ENCODE measurements around the gene PRPSAP1. TPM values are rescaled to one million over a fixed set of nuclear protein-coding genes. Genes with fewer than 3 reads are reported as not detected.
"Not testable (repeated sequence)": the region's sequence is repeated elsewhere in the genome, so short reads cannot be mapped to it uniquely, and the experiment has no call there.

The PRPSAP1 gene
- total and polyA plus RNA-seq, 12 donors = 26.0 to 79.3 (median 43.1) TPM

DNA sequence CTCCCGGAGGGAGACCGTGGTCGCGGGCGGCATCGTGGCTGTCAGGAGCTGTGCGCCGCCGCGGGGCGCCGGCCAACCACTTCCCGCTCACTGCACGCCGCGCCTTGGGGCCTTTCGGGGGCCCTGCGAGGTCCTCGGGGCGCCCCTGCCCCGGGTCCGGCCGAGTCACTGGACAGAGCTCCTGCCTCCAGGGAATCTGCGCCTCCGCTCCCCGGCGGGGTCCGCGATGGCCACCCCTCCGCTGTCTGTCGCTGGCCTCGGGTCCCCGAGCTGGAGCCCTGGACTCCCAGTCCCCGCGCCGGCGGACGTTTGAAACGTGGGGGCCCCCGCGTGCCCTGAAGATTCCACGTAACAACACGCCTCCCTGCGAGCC, 45.8 kb downstream of the PRPSAP1 start, which contains the start of gene QRICH2:
QRICH2 (minus strand) TSS at position 311 of the 373 bp plus-strand sequence; CDS start at position 33, 278 bp downstream.
- Histone ChIP-seq H3K9me3 (replicated peaks in 1 of 3) (no peaks in the 10 kb centered on the region), H3K27ac (no peak within 1 kb of the TSS), H3K27me3 (no peaks in the 10 kb centered on the region), H3K4me3 (no peak within 1 kb of the TSS), H3K36me3 (replicated peaks in 1 of 2) (peaks cover 0 to 24% of the 10 kb centered on the region in 2 donors), H3K4me1 (replicated peaks in 1 of 2) (no peaks in the 10 kb centered on the region)
- DNase-seq = no peak
- intact Hi-C loops (cut with DNase I) = loop anchor here in 1 of 2 donors (5.0 kb wide), 1 partner anchor 89 kb away; no protein-coding TSS in a partner anchor
- WGBS, 4 donors = 93 to 98% (median 96%) methylated on average over 3 to 44 of the region's 44 CpGs
- no peak for TF ChIP-seq POLR2A (IDR thresholded peaks at IDR 0.05)
- TF ChIP-seq, protein P1, sequence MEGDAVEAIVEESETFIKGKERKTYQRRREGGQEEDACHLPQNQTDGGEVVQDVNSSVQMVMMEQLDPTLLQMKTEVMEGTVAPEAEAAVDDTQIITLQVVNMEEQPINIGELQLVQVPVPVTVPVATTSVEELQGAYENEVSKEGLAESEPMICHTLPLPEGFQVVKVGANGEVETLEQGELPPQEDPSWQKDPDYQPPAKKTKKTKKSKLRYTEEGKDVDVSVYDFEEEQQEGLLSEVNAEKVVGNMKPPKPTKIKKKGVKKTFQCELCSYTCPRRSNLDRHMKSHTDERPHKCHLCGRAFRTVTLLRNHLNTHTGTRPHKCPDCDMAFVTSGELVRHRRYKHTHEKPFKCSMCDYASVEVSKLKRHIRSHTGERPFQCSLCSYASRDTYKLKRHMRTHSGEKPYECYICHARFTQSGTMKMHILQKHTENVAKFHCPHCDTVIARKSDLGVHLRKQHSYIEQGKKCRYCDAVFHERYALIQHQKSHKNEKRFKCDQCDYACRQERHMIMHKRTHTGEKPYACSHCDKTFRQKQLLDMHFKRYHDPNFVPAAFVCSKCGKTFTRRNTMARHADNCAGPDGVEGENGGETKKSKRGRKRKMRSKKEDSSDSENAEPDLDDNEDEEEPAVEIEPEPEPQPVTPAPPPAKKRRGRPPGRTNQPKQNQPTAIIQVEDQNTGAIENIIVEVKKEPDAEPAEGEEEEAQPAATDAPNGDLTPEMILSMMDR (IDR thresholded peaks at IDR 0.05) = no peak

DNA sequence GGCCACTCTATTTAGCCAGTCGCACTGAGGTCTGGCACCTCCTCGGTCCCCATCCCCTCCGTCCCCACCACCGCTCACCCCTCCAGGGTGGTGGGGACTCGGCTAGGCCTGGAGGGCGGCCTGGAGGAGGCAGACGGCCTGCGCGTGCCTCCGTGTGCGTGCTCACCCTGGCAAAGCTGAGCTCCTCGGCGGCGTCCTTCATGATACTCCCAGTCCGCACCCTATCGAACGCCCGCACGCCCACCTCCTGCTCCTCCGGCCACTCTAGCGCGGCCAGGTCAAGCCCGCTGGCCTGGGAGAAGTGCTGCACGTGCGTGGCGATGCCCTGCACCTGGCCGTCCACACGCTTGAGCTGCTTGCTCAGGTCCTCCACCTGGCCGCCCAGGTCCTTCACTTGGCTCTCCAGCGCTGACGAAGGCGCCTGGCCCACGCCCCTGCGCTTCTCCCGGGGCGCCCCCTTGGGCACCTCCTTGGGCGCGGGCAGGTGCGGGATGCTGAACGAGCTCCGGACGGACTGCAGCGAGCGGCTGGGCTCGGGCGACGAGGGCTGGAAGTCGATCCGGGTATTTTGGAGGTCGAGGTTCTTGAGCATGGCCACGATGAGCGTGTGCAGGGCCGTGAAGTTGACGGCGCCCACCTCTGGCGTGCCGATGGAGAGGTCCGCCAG, 46.3 kb downstream of the PRPSAP1 start:
- peaks cover 0 to 19% of the 10 kb centered on the region in 2 donors for H3K36me3 ChIP-seq (replicated peaks in 1 of 2)
- no peak overlapping the region for H3K27ac ChIP-seq
- no peak overlapping the region for H3K4me3 ChIP-seq
- intact Hi-C loops (cut with DNase I) = loop anchor here in 1 of 2 donors (5.0 kb wide), 1 partner anchor 90 kb away; no protein-coding TSS in a partner anchor
- H3K27me3 ChIP-seq = no peaks in the 10 kb centered on the region
- DNase-seq = no peak
- H3K9me3 ChIP-seq (replicated peaks in 1 of 3) = no peaks in the 10 kb centered on the region
- TF ChIP-seq, protein P1 (IDR thresholded peaks at IDR 0.05) = no peak
- no peak for TF ChIP-seq POLR2A (IDR thresholded peaks at IDR 0.05)
- 95 to 98% (median 96%) methylated on average over 27 to 58 of the region's 58 CpGs for WGBS, 4 donors
- H3K4me1 ChIP-seq (replicated peaks in 1 of 2) = no peaks in the 10 kb centered on the region

DNA sequence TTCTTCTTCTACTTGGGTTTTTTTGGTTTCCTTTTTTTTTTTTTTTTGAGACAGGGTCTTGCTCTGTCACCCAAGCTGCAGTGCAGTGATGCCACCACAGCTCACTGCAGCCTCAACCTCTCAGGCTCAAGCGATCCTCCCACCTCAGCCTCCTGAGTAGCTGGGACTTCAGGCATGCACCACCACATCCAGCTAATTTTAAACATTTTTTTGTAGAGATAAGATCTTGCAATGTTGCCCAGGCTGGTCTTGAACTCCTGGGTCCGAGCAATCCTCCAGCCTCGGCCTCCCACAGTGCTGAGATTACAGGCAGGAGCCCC, 48.6 kb downstream of the PRPSAP1 start:
- WGBS, 4 donors = 88 to 100% (median 95%) methylated on average over 1 to 3 of the region's 3 CpGs
- H3K27me3 ChIP-seq; H3K27ac ChIP-seq; H3K4me3 ChIP-seq; H3K36me3 ChIP-seq (replicated peaks in 1 of 2); DNase-seq; H3K9me3 ChIP-seq (replicated peaks in 1 of 3); H3K4me1 ChIP-seq (replicated peaks in 1 of 2): not testable (repeated sequence)
- intact Hi-C loops (cut with DNase I) = loop anchor here in 1 of 2 donors (5.0 kb wide), 1 partner anchor 92 kb away; no protein-coding TSS in a partner anchor

DNA sequence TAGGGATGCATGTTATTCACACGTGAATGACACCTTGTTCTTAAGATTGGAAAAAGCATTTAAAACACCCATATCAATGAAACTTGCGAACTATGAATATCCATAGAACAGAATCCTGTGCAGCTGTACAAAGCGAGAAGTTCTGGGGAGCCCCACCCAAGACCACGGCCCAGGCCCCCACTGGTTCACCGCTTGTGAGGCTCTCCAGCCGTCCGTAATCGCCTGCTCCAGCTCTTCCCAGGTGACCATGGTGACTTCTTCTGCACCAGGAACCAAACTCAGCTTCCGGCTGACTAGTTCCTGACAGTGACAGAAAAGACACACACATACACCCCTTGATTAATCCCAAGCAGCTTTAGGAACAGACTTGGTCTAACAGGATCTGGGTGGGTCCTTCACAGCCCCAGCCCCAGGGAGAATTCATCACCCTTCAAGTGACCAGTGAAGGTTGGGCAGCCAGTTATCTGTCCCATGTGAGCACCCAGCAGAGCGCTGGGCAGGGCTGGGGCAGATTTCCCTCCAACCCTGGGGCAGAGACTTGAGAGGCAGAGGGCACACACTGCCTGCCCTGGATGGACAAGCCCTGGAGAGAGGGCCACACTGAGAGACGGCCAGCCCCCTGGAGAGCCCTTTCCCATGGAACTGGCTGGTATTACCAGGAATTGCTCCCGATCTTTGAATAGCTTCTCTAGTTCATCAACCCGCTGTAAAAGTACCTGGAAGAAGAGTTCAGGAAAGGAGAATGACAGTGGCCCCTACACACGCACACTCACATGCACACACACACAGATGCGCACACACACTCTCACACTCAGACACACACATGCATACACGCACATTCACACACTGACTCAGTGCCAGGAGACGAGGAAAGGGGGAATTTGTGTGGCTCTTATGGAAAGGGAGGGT, 49.2 kb downstream of the PRPSAP1 start:
- Histone ChIP-seq H3K27me3 (no peaks in the 10 kb centered on the region), H3K4me3 (no peak overlapping the region), H3K36me3 (replicated peaks in 1 of 2) (no peaks in the 10 kb centered on the region), H3K4me1 (replicated peaks in 1 of 2) (no peaks in the 10 kb centered on the region), H3K9me3 (replicated peaks in 1 of 3) (no peaks in the 10 kb centered on the region), H3K27ac (no peak overlapping the region)
- 78 to 85% (median 80%) methylated on average over 16 to 17 of the region's 17 CpGs for WGBS, 4 donors
- DNase-seq = no peak
- TF ChIP-seq, protein P1 (IDR thresholded peaks at IDR 0.05) = no peak
- no peak for TF ChIP-seq POLR2A (IDR thresholded peaks at IDR 0.05)
- intact Hi-C loops (cut with DNase I) = loop anchor here (5.0 kb wide), 1 partner anchor 93 kb away; no protein-coding TSS in a partner anchor

All from adrenal gland (tissue), 12 donors.